Measurements from ENCODE around the gene LRRC14B. TPM values are rescaled to one million over a fixed set of nuclear protein-coding genes. Genes with fewer than 3 reads are reported as not detected.
A peak's percentile ranks its signal among the peaks of the same experiment; 100 is the strongest.
"Not testable (repeated sequence)": the region's sequence is repeated elsewhere in the genome, so short reads cannot be mapped to it uniquely, and the experiment has no call there.

LRRC14B gene
- total RNA-seq, 1 experiment from 2014 or later = not detected

- DNase-seq (ENCODE audit: low read depth) = no peak
Measured at GRCh38 chr5:206927-207536, 15.7 kb downstream of the LRRC14B start.

GRCh38 chr5:207599-207998 is 16.3 kb downstream of the LRRC14B start:
- DNase-seq (ENCODE audit: low read depth) = peak; percentile 43

- DNase-seq (ENCODE audit: low read depth) = no peak
Measured at GRCh38 chr5:208449-209114, 17.3 kb downstream of the LRRC14B start.

- DNase-seq (ENCODE audit: low read depth) = no peak
Measured at GRCh38 chr5:213803-214395, 22.6 kb downstream of the LRRC14B start.

- DNase-seq (ENCODE audit: low read depth) = peak; percentile 63
Measured at GRCh38 chr5:215256-215655, 24.0 kb downstream of the LRRC14B start.

- not testable (repeated sequence) for DNase-seq (ENCODE audit: low read depth)
Measured at GRCh38 chr5:216076-216475, 24.8 kb downstream of the LRRC14B start.

- peak; percentile 89 for DNase-seq (ENCODE audit: low read depth)
Measured at GRCh38 chr5:217494-218456, 26.5 kb downstream of the LRRC14B start, which contains the start of the genes CCDC127 and SDHA. Gene CCDC127 (minus strand): TSS chr5:218153. CDS start chr5:216849, 1,304 bp downstream. Gene SDHA (plus strand): TSS chr5:218320. CDS start chr5:218356, 36 bp downstream.

DNA sequence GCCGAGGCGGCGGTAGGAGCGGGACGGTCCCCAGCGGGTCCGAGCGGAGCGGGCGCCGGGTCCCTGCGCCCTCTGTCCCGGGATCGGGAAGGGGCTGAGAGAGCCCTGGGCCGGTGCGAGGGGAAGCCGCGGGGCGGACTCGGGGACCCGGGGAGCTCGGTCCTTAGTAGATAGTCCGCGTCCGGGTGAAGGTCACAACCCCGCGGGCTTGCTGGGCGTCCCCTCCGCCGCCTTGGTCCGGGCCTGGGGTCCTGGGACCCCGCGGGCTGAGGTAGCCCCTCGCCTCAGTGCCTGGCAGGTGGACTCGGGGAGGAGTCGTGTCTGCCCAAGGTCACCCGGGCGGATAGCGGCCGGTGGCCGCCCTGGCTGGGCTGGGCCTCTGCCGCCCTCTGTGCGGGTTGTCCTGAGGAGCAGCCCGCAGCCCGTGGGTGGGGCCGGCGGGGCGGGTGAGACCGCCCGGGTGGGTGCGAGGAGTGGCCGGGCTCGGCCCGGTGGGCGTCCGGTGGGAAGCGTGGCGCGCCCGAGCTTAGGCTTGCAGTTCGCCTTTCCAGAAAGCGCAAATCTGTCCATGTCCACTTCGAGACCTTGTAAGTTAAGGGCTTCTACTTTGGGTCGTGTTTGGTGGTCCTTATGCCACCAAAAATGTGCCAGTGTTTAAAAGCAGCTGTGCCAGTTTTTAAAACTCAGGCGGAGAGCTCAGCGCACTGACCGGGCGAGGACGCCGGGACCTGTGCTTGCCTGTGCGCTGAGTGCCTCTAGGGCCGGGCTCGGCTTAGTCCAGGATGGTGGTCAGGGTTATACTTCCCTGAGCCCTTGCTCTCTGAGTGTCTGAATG is 27.4 kb downstream of the LRRC14B start:
- peak; percentile 45 for DNase-seq (ENCODE audit: low read depth)

DNA sequence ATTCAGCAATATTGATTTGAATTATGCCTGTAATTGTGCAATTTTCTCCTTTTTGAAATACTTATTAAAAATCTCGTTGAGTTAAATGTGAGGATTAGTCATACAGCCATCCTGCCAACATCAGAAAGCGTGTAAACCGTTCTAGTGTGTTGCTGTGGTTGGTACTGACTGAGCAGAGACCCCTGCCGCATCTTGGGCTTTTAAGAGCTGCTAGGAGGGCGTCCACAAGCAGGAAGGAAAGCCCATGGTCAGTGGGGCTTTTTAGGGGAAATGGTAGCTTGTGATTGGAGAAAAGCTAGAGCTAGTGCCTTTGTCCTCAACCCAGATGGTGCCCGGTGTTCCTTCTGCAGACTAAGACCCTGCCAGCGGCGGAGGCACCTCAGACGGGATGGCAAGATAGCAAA is 28.2 kb downstream of the LRRC14B start:
- peak; percentile 61 for DNase-seq (ENCODE audit: low read depth)

DNA sequence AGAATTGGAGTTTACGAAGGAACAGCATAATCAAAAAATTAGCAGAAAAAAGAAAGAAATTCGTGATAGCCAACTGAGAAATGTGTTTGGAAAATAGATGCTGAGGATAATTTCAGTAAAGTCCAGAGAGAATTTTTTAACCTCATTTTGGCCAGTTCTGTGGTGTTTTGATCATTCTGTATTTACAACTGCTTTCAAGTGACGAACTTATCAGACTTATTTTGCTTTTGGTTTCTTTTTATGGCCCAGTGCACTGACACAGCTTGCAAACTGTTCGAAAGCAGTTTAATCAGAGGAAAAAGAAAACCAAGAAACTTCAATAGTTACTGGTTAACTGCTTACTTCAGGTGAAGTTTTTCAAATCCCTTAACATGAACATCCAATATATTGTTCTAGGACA is 28.7 kb downstream of the LRRC14B start:
- DNase-seq (ENCODE audit: low read depth) = no peak

- not testable (repeated sequence) for DNase-seq (ENCODE audit: low read depth)
Measured at GRCh38 chr5:222951-223715, 31.8 kb downstream of the LRRC14B start.

- DNase-seq (ENCODE audit: low read depth) = no peak
Measured at GRCh38 chr5:223791-224190, 32.5 kb downstream of the LRRC14B start.

DNA sequence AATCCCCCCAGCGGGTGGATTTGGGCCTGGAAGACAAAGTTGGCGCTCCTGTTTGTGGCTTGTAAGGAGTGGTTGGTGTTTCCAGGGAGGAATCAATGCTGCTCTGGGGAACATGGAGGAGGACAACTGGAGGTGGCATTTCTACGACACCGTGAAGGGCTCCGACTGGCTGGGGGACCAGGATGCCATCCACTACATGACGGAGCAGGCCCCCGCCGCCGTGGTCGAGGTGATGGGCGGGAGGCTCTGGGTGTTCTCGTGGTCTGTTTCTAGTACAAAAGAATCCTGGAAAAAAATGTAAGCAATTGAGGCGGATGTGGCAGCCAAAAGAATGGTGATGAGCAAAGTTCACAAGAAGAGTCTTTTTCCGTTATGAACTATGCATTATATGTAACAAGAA is 34.0 kb downstream of the LRRC14B start:
- no peak for DNase-seq (ENCODE audit: low read depth)

GRCh38 chr5:227375-227774 is 36.1 kb downstream of the LRRC14B start:
- DNase-seq (ENCODE audit: low read depth) = not testable (repeated sequence)

GRCh38 chr5:228886-229285 is 37.6 kb downstream of the LRRC14B start:
- no peak for DNase-seq (ENCODE audit: low read depth)

DNA sequence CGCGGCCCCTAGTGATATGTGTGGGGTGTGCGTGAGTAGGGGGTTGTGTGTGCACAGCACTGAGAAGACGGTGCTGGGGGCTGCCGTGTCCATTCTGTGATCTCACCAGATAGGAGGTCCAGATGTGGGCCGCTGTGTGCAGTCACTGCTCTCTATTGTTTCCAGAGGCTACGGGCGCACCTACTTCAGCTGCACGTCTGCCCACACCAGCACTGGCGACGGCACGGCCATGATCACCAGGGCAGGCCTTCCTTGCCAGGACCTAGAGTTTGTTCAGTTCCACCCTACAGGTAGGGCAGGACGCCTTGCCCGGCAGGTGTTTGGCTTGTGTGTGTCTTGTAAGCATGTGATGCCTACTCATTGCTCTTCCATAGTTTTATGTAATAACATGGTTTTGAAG is 39.4 kb downstream of the LRRC14B start:
- DNase-seq (ENCODE audit: low read depth) = no peak

GRCh38 chr5:231661-232060 is 40.4 kb downstream of the LRRC14B start:
- DNase-seq (ENCODE audit: low read depth) = no peak

GRCh38 chr5:233426-233825 is 42.1 kb downstream of the LRRC14B start:
- DNase-seq (ENCODE audit: low read depth) = not testable (repeated sequence)

- DNase-seq (ENCODE audit: low read depth) = no peak
Measured at GRCh38 chr5:234450-234849, 43.2 kb downstream of the LRRC14B start.

GRCh38 chr5:235527-235926 is 44.2 kb downstream of the LRRC14B start:
- not testable (repeated sequence) for DNase-seq (ENCODE audit: low read depth)

Measured in M059J (cell line).